Measurements from ENCODE around the gene CUL2.
"Not testable (repeated sequence)": the region's sequence is repeated elsewhere in the genome, so short reads cannot be mapped to it uniquely, and the experiment has no call there.

CUL2 gene

DNA sequence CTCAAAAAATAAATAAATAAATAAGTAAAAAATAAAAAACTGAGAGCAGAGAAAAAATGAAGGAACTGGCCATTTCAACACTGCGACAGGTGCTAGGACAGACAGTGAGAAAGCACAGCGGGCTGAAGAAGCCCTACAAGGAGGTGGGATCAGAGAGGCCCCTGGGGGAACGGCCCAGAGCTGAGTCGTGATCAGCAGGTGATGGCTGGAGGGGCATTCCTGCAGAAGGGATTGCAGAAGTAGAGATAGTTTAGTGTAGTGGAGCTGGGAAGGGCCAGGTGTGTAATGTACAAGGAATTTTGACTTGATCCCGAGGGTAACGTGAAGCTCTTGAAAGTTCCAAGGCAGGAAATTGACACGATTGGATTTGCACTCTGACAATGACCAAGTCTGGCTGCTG, 112.1 kb downstream of the CUL2 start:
- H3K4me3 ChIP-seq (ENCODE audit: low read depth, low read length) = no peak overlapping the region
- no peak for DNase-seq (ENCODE audit: low read depth)
- TF ChIP-seq, protein P1, sequence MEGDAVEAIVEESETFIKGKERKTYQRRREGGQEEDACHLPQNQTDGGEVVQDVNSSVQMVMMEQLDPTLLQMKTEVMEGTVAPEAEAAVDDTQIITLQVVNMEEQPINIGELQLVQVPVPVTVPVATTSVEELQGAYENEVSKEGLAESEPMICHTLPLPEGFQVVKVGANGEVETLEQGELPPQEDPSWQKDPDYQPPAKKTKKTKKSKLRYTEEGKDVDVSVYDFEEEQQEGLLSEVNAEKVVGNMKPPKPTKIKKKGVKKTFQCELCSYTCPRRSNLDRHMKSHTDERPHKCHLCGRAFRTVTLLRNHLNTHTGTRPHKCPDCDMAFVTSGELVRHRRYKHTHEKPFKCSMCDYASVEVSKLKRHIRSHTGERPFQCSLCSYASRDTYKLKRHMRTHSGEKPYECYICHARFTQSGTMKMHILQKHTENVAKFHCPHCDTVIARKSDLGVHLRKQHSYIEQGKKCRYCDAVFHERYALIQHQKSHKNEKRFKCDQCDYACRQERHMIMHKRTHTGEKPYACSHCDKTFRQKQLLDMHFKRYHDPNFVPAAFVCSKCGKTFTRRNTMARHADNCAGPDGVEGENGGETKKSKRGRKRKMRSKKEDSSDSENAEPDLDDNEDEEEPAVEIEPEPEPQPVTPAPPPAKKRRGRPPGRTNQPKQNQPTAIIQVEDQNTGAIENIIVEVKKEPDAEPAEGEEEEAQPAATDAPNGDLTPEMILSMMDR (conservative IDR thresholded peaks at IDR 0.05; ENCODE audit: low read depth, low read length) = no peak

DNA sequence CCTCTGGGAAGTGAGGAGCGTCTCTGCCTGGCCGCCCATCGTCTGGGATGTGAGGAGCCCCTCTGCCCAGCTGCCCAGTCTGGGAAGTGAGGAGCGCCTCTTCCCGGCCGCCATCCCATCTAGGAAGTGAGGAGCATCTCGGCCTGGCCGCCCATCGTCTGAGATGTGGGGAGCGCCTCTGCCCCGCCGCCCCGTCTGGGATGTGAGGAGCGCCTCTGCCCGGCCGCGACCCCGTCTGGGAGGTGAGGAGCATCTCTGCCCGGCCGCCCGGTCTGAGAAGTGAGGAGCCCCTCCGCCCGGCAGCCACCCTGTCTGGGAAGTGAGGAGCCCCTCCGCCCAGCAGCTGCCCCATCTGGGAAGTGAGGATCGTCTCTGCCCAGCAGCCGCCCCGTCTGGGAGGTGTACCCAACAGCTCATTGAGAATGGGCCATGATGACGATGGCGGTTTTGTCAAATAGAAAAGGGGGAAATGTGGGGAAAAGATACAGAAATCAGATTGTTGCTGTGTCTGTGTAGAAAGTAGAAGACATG, 113.7 kb downstream of the CUL2 start:
- H3K4me3 ChIP-seq (ENCODE audit: low read depth, low read length); DNase-seq (ENCODE audit: low read depth): not testable (repeated sequence)

DNA sequence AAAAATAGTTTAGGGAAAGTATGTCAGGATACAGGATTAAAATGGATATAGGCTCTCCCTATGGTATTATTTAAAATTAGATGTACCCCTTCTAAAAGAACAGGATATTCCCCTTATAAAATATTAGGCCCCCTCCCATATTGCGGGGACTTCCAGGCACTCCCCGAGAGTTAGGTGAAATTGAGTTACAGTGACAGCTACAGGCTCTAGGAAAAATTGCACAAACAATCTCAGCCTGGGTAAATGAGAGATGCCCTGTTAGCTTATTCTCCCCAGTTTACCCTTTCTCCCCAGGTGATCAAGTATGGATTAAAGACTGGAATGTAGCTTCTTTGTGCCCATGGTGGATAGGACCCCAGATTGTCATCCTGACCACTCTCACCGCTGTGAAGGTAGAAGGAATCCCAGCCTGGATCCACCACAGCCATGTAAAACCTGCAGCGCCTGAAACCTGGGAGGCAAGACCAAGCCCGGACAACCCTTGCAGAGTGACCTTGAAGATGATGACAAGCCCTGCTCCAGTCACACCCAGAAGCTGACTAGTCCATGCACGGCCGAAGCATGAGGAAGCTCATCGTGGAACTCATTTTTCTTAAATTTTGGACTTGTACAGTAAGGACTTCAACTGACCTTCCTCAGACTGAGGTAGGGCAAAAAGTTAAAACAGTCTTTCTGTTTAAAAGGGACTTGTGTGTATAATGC, 115.6 kb downstream of the CUL2 start:
- not testable (repeated sequence) for H3K4me3 ChIP-seq (ENCODE audit: low read depth, low read length); DNase-seq (ENCODE audit: low read depth)
- TF ChIP-seq, protein P1 (conservative IDR thresholded peaks at IDR 0.05; ENCODE audit: low read depth, low read length) = peak; percentile 31

DNA sequence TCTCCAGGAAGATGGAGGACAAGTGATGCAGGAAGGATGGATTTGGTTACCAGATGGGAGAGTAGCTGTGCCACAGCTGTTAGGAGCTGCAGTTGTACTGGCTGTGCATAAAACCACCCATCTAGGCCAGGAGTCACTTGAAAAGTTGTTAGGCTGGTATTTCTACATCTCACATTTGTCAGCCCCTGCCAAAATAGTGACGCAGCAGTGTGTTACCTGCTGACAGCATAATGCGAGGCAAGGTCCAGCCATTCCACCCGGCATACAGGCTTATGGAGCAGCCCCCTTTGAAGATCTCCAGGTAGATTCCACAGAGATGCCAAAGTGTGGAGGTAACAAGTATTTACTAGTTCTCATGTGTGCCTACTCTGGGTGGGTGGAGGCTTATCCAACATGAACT, 116.4 kb downstream of the CUL2 start:
- not testable (repeated sequence) for H3K4me3 ChIP-seq (ENCODE audit: low read depth, low read length); DNase-seq (ENCODE audit: low read depth)

DNA sequence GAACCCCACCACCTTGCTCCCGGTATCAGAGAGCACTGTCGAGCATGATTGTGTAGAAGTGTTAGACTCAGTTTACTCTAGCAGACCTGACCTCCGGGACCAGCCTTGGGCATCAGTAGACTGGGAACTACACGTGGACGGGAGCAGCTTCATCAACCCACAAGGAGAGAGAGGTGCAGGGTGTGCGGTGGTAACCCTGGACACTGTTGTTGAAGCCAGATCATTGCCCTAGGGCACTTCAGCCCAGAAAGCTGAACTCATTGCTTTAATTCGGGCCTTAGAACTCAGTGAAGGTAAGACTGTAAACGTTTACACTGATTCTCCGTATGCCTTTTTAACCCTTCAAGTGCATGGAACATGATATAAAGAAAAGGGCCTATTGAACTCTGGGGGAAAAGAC, 117.0 kb downstream of the CUL2 start:
- DNase-seq (ENCODE audit: low read depth); H3K4me3 ChIP-seq (ENCODE audit: low read depth, low read length): not testable (repeated sequence)

DNA sequence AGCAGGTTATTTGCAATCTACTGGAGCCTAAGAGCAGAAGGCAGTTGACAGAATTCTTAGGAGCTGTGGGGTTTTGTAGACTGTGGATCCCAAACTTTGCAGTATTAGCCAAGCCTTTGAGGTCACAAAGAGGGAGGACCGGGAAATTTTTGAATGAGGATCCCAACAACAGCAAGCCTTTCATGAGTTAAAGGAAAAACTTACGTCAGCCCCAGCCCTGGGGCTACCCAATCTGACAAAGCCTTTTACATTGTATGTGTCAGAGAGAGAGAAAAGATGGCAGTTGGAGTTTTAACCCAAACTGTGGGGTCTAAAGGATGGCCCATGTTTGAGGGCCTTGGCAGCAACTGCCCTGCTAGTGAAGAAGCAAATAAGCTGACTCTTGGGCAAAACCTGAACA, 117.5 kb downstream of the CUL2 start:
- not testable (repeated sequence) for DNase-seq (ENCODE audit: low read depth); H3K4me3 ChIP-seq (ENCODE audit: low read depth, low read length)

DNA sequence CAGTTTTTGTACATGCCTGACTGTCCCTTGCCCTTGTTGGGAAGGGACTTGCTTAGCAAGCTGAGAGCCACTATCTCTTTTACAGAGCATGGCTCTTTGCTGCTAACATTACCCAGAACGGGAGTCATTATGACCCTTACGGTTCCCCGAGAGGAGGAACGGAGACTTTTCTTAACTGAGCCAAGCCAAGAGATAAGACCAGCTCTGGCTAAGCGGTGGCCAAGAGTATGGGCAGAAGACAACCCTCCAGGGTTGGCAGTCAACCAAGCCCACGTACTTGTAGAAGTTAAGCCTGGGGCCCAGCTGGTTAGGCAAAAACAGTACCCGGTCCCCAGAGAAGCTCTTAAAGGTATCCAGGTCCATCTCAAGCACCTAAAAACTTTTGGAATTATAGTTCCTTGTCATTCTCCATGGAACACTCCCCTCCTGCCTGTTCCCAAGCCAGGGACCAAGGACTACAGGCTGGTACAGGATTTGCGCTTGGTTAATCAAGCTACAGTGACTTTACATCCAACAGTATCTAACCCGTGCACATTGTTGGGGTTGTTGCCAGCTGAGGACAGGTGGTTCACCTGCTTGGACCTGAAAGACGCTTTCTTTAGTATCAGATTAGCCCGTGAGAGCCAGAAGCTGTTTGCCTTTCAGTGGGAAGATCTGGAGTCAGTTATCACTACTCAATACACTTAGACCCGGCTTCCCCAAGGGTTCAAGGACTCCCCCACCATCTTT, 118.4 kb downstream of the CUL2 start:
- H3K4me3 ChIP-seq (ENCODE audit: low read depth, low read length); DNase-seq (ENCODE audit: low read depth): not testable (repeated sequence)

DNA sequence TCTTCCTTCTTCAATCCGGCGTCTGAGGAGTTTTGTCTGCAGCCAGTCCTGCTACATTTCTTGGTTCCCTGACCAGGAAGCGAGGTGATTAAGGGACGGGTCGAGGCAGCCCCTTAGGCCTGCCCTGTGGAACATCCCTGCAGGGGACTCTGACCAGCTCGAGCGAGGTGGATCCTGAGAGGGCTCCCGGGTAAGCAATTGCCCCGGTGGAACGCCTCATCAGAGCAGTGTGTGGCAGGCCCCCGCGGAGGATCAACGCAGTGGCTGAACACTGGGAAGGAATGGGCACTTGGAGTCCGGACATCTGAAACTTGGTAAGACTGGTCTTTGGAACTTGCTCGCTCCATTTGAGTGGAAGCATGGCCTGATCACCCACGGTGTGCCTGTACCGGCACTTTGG, 121.0 kb downstream of the CUL2 start:
- H3K4me3 ChIP-seq (ENCODE audit: low read depth, low read length) = no peak overlapping the region
- DNase-seq (ENCODE audit: low read depth) = no peak
- TF ChIP-seq, protein P1 (conservative IDR thresholded peaks at IDR 0.05; ENCODE audit: low read depth, low read length) = no peak

DNA sequence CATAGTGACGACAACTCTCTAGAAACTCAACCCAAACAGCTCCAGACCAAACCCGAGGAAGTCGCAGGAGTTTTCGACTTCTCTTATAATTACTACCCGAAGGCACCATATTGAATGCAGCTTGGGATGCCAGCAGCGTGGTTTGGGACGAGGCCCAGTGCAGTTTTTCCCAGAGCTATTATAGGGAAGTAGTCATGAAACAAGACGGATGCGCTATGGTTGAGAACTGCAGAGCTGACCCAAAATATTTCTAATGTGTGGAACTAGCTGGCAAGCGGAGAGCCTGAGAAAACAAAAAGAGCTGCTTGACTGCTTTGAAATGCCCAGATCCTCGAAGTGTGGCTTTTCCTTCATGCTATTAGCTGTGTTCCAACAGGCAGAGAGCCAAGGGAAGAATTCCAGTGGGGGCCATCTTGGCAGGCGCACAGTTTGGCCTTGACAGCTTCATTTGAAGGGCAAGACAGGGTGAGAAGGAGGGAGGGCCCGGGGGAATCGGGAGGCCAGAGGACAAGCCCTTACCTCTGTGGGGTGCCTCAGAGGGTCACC, 122.7 kb downstream of the CUL2 start:
- TF ChIP-seq, protein P1 (conservative IDR thresholded peaks at IDR 0.05; ENCODE audit: low read depth, low read length) = no peak
- DNase-seq (ENCODE audit: low read depth) = peak; percentile 86
- H3K4me3 ChIP-seq (ENCODE audit: low read depth, low read length) = no peak overlapping the region
